ENCODE data around the gene PIGH. TPM values are rescaled to one million over a fixed set of nuclear protein-coding genes. Genes with fewer than 3 reads are reported as not detected.
"Not testable (repeated sequence)": the region's sequence is repeated elsewhere in the genome, so short reads cannot be mapped to it uniquely, and the experiment has no call there.

PIGH gene, protein sequence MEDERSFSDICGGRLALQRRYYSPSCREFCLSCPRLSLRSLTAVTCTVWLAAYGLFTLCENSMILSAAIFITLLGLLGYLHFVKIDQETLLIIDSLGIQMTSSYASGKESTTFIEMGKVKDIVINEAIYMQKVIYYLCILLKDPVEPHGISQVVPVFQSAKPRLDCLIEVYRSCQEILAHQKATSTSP
- total RNA-seq (2014; rRNA removed; shearing (Covaris generic)), result 41.4 and 51.4 TPM in 2 replicates

DNA sequence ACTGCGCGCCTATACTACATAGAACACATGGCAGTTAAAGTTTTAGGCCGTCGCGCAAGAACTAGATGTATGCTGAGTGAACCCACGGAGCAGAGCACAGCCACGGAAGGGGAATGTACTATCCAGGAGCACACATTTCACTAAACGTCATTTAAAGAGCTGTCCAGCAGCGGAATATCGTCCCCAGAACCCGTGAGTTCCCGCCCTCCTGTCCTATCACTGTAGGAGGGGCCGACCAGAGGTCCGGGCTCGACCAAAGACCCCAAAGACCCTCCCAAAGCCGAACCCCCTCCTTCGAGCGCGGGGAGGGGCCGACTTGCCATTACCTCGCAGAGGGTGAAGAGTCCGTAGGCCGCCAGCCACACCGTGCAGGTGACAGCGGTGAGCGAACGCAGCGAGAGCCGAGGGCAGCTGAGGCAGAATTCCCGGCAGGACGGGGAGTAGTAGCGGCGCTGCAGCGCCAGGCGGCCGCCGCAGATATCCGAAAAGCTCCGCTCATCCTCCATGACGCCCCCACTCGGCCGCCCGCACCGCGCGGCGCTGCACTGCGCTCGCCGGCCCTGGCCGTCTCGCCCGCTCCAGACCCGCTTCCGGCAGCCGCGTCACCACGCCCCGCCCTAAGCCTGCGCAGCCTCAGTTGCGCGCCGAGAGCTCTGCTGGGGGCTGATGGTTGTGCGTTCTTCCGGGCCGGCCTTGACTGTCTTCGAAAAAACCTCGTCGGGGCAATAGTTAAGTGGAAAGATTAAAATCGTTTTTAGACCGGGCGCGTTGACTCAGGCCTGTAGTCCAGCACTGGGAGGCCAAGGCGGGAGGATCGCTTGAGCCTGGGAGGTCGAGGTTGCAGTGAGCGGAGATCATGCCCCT lies at the start of gene PIGH:
TSS of gene PIGH (minus strand) at position 571 of the 864 bp plus-strand sequence. CDS start at position 506, 65 bp downstream.
- in situ Hi-C loops (cut with HindIII; ENCODE audit: low sequenced_read_pairs), result no loop called here
- DNase-seq (ENCODE audit: low spot score), result peak; percentile 88

DNA sequence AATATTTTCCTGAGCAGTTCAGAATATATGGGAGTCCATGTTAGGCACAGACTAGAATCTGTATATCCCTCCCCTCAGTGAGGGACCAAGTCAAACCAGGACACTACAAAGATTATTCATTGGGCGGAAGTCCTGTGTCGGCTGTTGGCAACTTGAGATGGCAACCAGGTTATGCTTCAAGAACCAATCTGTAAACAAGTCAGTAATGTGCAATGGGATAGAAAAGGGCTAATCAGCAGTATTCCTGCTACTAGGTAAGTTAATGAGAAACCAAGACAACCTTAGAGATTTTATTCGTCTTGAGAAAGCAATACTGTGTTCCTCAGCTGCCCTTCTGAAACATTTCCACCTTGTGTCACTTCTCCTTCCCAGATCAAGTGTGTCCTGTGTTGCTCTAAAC lies 46.1 kb upstream of the PIGH start:
- in situ Hi-C loops (cut with HindIII; ENCODE audit: low sequenced_read_pairs), result no loop called here
- no peak for DNase-seq (ENCODE audit: low spot score)

DNA sequence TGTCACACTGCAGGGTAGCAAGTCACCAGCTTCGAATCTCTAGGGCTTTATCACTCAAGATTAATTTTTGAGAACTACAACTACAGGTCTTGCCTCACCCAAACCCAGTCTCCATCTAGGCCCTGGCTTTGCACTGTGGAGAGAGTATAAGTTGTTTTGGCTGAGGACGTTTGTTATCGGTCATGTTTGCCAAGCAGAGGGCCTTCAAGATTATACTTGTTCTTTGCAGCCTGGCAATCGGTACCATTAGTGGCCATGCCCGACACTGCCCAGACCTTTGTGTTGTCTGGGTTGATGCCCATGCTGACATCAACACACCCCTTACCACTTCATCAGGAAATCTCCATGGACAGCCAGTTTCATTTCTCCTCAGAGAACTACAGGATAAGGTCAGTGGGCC lies 45.3 kb upstream of the PIGH start:
- in situ Hi-C loops (cut with HindIII; ENCODE audit: low sequenced_read_pairs), result no loop called here
- DNase-seq (ENCODE audit: low spot score), result no peak

DNA sequence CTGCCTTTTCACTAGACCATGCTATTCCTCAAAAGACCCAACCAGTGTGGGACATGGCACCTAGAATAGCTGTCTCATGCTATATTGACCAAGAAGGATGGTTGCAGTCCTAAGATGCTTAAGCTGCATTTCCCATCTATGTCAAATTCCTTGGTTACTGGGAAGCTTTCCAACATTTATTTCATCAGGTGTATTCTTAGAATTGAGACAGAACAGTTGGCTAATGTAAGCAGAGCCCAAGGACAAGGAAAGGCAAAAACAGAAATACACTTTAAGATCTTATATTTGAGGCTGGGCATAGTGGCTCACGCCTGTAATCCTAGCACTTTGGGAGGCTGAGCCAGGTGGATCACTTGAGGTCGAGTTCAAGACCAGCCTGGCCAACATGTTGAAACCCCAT lies 44.4 kb upstream of the PIGH start:
- in situ Hi-C loops (cut with HindIII; ENCODE audit: low sequenced_read_pairs), result no loop called here
- DNase-seq (ENCODE audit: low spot score), result peak; percentile 49

DNA sequence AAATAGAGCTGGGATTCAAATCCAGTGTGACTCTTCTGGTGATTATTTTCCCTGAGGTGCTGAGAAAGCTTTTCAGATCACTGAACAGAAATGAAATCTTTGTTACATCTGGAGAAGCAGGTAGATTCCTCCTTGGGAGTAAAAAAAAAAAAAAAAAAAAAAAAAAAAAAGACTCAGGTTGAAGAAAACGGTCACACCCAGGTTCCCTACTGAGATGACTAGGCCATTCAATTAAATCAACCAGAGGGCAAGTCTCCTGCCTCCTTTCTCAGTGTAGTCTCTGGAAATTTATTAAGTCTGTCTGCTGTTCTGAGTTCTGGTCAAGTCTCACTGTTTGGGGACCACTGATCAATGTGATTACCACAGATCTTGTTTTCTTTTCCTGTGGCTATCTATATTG lies 43.6 kb upstream of the PIGH start:
- in situ Hi-C loops (cut with HindIII; ENCODE audit: low sequenced_read_pairs), result no loop called here
- no peak for DNase-seq (ENCODE audit: low spot score)

DNA sequence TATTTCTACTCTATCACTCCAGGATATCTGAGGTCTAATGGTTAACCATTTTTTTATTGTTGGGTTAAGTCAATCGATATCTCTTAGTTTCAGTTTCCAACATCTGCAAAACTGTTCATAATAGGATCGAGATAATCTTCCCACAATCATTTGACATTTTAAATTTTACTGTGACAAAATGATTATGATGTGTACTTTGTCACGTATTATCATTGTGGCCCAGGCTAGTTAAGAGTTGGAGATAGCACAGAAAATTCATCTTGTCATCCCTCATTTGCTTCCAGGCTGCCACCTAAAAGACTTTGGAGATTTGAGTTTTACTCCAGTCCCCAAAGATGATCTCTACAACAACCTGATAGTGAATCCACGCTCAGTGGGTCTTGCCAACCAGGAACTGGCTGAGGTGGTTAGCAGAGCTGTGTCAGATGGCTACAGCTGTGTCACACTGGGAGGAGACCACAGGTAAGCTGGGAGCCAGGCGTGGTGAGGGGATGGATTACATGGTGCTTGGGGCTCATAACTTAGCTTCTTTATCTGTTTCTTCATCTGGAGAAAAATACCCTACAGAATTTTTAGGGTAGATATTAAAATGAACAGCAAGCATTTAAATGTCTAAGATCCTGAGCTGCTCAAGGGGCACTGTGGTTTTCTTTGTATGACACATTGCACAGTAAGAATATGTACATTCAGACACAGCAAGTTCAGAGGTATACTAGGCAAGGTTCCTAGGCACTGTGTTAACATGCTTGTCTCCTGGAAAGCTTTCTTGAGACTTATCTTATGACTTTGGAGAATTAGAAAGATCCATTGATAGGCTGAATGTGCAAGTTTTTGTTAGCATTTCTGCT lies 42.1 kb upstream of the PIGH start:
- DNase-seq (ENCODE audit: low spot score), result no peak
- in situ Hi-C loops (cut with HindIII; ENCODE audit: low sequenced_read_pairs), result no loop called here

DNA sequence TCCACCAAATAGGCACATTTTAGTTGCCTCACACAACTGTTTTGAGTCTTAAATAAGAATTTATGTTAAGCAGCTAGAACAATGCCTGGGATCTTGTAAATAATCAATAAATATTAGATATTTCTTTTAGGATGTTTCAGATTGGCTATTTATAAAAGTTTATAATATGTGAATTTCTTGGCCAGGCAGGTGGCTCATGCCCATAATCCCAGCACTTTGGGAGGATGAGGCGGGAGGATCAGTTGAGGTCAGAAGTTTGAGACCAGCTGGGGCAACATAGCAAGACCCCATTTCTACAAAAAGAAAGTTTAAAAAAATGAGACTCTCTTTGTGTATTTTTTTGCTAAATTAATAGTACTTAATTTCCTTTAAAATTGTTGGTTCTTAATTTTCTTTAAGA lies 41.4 kb upstream of the PIGH start:
- no peak for DNase-seq (ENCODE audit: low spot score)
- in situ Hi-C loops (cut with HindIII; ENCODE audit: low sequenced_read_pairs), result no loop called here

DNA sequence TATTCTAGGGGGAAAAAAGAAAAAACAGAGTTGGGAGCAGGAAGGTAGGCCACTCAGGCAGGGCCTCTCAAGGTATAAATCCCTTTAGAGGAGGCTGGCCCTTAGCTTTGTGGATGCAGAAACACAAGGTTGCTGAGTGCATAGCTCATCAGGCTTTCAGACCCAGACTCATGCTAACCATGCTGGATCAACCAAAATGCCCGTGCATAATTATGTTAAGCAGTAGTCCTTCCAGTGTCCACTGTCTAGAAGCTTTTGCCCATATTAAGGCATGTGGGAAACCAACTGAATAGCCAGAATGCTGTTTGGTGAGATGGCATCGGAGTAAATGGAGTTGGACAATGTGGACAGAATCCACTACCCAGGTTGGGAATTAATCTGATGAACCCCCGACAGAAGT lies 38.6 kb upstream of the PIGH start:
- DNase-seq (ENCODE audit: low spot score), result no peak
- in situ Hi-C loops (cut with HindIII; ENCODE audit: low sequenced_read_pairs), result no loop called here

DNA sequence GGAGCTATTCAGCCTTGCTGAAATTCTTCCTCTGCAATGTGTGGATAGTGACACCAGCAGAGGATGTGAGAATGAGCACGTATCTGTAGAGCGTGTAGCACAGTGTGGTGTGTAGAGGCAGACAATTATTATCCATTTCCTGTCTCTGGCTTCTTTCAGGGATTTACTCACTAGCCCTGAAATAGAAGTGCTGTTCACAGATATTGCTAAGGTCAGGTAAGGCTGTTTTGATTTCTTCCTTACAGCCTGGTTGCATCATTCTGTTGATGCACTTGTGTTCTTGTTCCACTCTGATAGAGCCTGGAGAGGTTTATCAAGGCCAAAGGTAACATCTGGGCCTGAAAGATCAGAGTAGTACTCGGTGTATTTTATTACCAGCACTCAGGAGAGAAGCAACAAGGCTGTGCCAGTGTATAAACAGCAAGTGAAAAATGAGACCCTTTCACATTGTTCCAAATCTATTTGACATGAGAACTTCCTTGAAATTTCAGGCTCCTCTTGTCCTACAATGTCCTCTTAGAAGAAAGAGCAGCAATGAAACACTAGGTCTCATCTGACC lies 36.4 kb upstream of the PIGH start:
- no peak for DNase-seq (ENCODE audit: low spot score)
- in situ Hi-C loops (cut with HindIII; ENCODE audit: low sequenced_read_pairs), result no loop called here

DNA sequence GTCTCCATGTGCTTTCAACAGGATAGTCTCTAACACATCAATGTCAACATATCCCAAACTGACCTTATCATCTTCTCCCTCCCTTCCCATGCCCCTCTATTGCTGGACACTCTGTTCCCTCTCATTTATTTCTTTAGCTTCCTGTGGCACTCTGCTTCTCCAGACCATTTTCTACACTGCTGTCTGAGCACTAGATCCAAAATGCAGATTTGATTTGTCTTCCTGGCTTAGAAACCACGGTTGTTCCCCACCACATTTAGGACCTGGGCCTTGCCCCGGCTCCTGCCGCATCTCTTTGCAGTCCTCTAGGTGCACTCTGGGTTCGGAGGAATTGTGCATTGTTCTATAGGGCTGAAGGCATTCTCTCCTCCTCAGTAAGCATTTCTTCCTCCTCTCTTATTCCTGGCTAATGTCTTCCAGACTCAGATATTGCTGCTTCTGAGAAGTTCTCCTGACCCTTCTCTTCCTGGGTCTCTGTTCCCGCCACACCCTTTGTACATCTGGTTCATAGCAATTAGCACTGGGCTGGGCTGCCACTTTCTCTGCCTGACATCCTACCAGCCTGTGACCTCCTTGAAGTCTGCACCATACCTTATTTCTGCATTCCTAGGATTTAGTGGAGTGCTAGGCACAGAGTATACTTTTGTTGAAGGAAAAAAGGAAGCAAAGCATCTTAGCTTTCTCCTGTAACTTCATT lies 33.5 kb upstream of the PIGH start:
- in situ Hi-C loops (cut with HindIII; ENCODE audit: low sequenced_read_pairs), result no loop called here

DNA sequence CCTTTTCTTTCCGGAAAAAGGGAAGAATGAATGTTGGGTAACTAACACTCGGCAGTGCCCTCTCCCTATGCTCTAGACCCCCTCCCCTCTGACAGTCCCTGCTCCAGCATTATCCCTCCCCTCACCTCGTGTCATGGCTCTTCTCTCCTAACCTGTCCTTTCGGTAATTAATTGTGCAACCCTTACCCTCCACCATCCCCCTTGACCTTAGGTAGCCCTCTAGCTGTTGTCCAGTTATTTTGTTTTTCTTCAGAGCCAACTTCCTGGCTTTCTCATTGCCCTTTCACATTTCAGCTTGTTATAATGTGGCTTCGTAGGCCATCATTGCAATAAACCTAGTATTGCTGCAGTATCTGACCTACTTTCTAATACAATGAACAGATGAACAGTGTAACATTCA lies 30.9 kb upstream of the PIGH start:
- in situ Hi-C loops (cut with HindIII; ENCODE audit: low sequenced_read_pairs), result no loop called here

More for the DNA sequence above, 33.5 kb upstream of the PIGH start:
- no peak for DNase-seq (ENCODE audit: low spot score)

GRCh38 chr14:67630186-67630585 lies 30.1 kb upstream of the PIGH start:
- in situ Hi-C loops (cut with HindIII; ENCODE audit: low sequenced_read_pairs), result no loop called here
- no peak for DNase-seq (ENCODE audit: low spot score)

More for the DNA sequence above, 30.9 kb upstream of the PIGH start:
- DNase-seq (ENCODE audit: low spot score), result no peak

- in situ Hi-C loops (cut with HindIII; ENCODE audit: low sequenced_read_pairs), result no loop called here
- DNase-seq (ENCODE audit: low spot score), result no peak
Observed at GRCh38 chr14:67627519-67627918, 27.5 kb upstream of the PIGH start.

GRCh38 chr14:67626131-67626530 lies 26.1 kb upstream of the PIGH start:
- in situ Hi-C loops (cut with HindIII; ENCODE audit: low sequenced_read_pairs); DNase-seq (ENCODE audit: low spot score): not testable (repeated sequence)

DNA sequence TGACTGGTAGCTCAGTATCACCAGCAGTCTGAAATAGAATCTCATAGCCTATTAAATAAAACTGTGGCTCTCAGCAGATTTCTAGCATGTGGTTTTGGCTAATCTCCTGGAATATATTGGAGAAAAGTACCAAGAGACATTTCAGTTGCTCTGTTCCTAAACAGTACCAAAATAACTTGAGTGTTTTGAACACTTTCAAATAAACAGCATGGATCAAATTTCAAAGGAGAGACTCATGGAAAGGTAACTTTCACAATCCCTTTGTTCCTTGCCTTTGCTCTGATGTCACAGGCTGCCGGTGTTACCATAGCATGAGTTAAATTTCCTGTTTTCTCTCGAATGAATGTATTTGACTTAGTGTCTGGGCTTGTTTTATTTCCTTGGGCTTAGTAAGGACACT lies 23.0 kb upstream of the PIGH start:
- DNase-seq (ENCODE audit: low spot score), result no peak
- in situ Hi-C loops (cut with HindIII; ENCODE audit: low sequenced_read_pairs), result no loop called here

- peak; percentile 44 for DNase-seq (ENCODE audit: low spot score)
- in situ Hi-C loops (cut with HindIII; ENCODE audit: low sequenced_read_pairs), result no loop called here
Observed at GRCh38 chr14:67622675-67623074, 22.6 kb upstream of the PIGH start.

DNA sequence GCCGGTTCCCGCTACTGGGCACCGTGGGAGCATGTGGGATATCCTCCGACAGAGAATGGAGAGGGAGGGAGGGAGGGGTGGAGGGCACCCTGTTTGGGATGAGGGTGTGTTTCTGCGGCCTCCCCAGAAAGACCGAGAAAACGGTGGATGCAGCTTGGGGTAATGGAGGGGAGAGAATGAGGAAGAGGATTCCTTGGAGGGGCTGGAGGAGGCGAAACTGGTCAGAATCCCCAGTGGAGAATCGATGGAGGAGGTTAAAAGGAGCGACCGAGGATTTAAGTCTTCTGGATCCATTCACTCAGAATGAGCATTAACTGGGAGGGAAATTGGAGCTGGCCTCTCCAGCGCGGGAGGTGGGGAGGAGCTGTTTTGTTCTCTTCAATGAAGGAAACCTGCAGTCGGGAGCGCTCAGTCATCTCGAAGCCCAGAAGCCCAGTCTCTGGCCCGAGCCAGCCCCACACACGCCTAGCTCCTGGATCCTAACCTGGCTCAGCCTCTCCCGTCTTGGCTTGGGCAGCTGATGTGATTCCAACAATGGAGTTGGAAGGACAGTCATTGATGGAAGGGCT lies 20.2 kb upstream of the PIGH start:
- DNase-seq (ENCODE audit: low spot score), result peak; percentile 84
- in situ Hi-C loops (cut with HindIII; ENCODE audit: low sequenced_read_pairs), result no loop called here

- peak; percentile 99 for DNase-seq (ENCODE audit: low spot score)
- in situ Hi-C loops (cut with HindIII; ENCODE audit: low sequenced_read_pairs), result no loop called here
Observed at GRCh38 chr14:67619446-67620216, 19.6 kb upstream of the PIGH start, which contains the start of gene ARG2. Gene ARG2, plus strand, starts transcription at chr14:67619920. Its CDS starts 58 bp downstream, at chr14:67619978.

Data from G401 (cell line).